Sigmoid colon (tissue), 4 donors: ENCODE data around the gene REXO1.

Source experiments
- CTCF ChIP-seq, 4 experiments: fragments of 450-650 bp in 3 of 4; fragments of 200-600 bp in 1 of 4; IDR thresholded peaks; one replicate each; pipeline ENCODE4 v1.5.1; 2016 to 2019; ENCODE audit warnings: antibody characterized with exemption in 4 of 4, mild to moderate bottlenecking in 3 of 4, moderate library complexity in 2 of 4
- EP300 ChIP-seq, 4 donors: sonication (generic); formaldehyde crosslinking; IDR thresholded peaks; one replicate each; pipeline ENCODE4 v1.6.1; 2017; ENCODE audit warnings: antibody characterized with exemption in 4 of 4
- POLR2AphosphoS5 ChIP-seq, 4 donors: sonication (generic); formaldehyde crosslinking; IDR thresholded peaks; one replicate each; pipeline ENCODE4 v1.6.1; 2017; ENCODE audit warnings: antibody characterized with exemption in 4 of 4

GRCh38 chr19:1863328-1863637 lies 15.0 kb upstream of the REXO1 start, which contains the start of gene KLF16:
- TF ChIP-seq POLR2AphosphoS5 (IDR thresholded peaks at IDR 0.05), result peak in 2 of 4 donors; percentile 31 to 47
- no peak for TF ChIP-seq CTCF (IDR thresholded peaks at IDR 0.05)
- TF ChIP-seq EP300 (IDR thresholded peaks at IDR 0.05), result no peak
